WTC11 (cell line): ENCODE data around the gene EP300. TPM values are rescaled to one million over a fixed set of nuclear protein-coding genes. Genes with fewer than 3 reads are reported as not detected.

Source experiments
- ATAC-seq: fragments of 200-7000 bp; cut with Tn5 transposase; 2 replicates; pipeline ENCODE4 v1.10.0; 2021; ENCODE audit warnings: mild to moderate bottlenecking, moderate library complexity
- CTCF ChIA-PET: fragments of 300-600 bp; sonication (Branson Sonifier 250); formaldehyde crosslinking; loops from one replicate; lab custom pipeline; 2021; ENCODE audit warnings: antibody characterized with exemption; lab: Charles Lee
- POLR2A ChIA-PET: fragments of 350-600 bp; sonication (Branson Sonifier 250); formaldehyde crosslinking; loops from one replicate; lab custom pipeline; 2021; ENCODE audit warnings: antibody characterized with exemption; lab: Charles Lee
- DNase-seq: peaks from one replicate; pipeline ENCODE4 v3.0.0; 2021; ENCODE audit warnings: low spot score
- H3K27ac Mint-ChIP-seq: 2 replicates; pipeline ENCODE4 v1.8.0; 2021; ENCODE audit warnings: mixed read lengths
- H3K27me3 Mint-ChIP-seq: 2 replicates; pipeline ENCODE4 v1.8.0; 2021; ENCODE audit warnings: low read depth, mild to moderate bottlenecking, moderate library complexity, mixed read lengths
- H3K36me3 Mint-ChIP-seq: 2 replicates; pipeline ENCODE4 v1.8.0; 2021; ENCODE audit warnings: mixed read lengths
- H3K4me1 Mint-ChIP-seq: 2 replicates; pipeline ENCODE4 v1.8.0; 2022; ENCODE audit warnings: mixed read lengths
- H3K4me3 Mint-ChIP-seq: 2 replicates; pipeline ENCODE4 v1.8.0; 2021; ENCODE audit warnings: mild to moderate bottlenecking, moderate library complexity, mixed read lengths
- H3K9me3 Mint-ChIP-seq: 2 replicates; pipeline ENCODE4 v1.8.0; 2021; ENCODE audit warnings: mixed read lengths
- FOXJ3 ChIP-seq: sonication (generic); formaldehyde crosslinking; IDR thresholded peaks from 2 replicates; pipeline ENCODE4 v1.9.0; 2021; ENCODE audit warnings: missing genetic modification reagents, mild to moderate bottlenecking, borderline replicate concordance
- GABPB1 ChIP-seq: sonication (generic); formaldehyde crosslinking; IDR thresholded peaks from 2 replicates; pipeline ENCODE4 v1.8.1; 2023; ENCODE audit warnings: mild to moderate bottlenecking, missing genetic modification reagents
- JAZF1 ChIP-seq: fragments of 250-450 bp; sonication (Bioruptor Pico); IDR thresholded peaks from 2 replicates; pipeline ENCODE4 v1.9.0; 2021; ENCODE audit warnings: moderate library complexity, mild to moderate bottlenecking, inconsistent platforms
- NR3C1 ChIP-seq: sonication (generic); formaldehyde crosslinking; conservative IDR thresholded peaks from 2 replicates; pipeline ENCODE4 v1.8.1; 2023; ENCODE audit warnings: low read depth, mild to moderate bottlenecking, missing genetic modification reagents
- PRRX2 ChIP-seq: fragments of 250-450 bp; sonication (Bioruptor Pico); IDR thresholded peaks from 2 replicates; pipeline ENCODE4 v1.8.0; 2021; ENCODE audit warnings: mild to moderate bottlenecking
- SP1 ChIP-seq: sonication (generic); formaldehyde crosslinking; conservative IDR thresholded peaks from 2 replicates; pipeline ENCODE4 v1.8.1; 2022; ENCODE audit warnings: missing genetic modification reagents
- ZBTB21 ChIP-seq: sonication (generic); formaldehyde crosslinking; IDR thresholded peaks from 2 replicates; pipeline ENCODE4 v1.8.1; 2023; ENCODE audit warnings: mild to moderate bottlenecking, missing genetic modification reagents, borderline replicate concordance
- ZNF219 ChIP-seq: sonication (generic); formaldehyde crosslinking; IDR thresholded peaks from 2 replicates; pipeline ENCODE4 v1.8.0; 2023; ENCODE audit warnings: missing genetic modification reagents, mild to moderate bottlenecking, borderline replicate concordance
- ZNF232 ChIP-seq: sonication (generic); formaldehyde crosslinking; IDR thresholded peaks from 2 replicates; pipeline ENCODE4 v1.8.0; 2022; ENCODE audit warnings: mild to moderate bottlenecking, missing genetic modification reagents
- ZNF396 ChIP-seq: fragments of 250-450 bp; sonication (Bioruptor Pico); IDR thresholded peaks from 2 replicates; pipeline ENCODE4 v1.8.0; 2021; ENCODE audit warnings: mild to moderate bottlenecking, moderate library complexity, borderline replicate concordance
- total RNA-seq: library from RNA; stranded (reverse); gene quantifications from 3 replicates; pipeline ENCODE4 v1.2.3, GENCODE V29; 2021
- TF ChIP-seq, protein P1 (sequence below): sonication (generic); formaldehyde crosslinking; conservative IDR thresholded peaks from 2 replicates; pipeline ENCODE4 v1.8.1; 2023; ENCODE audit warnings: mild to moderate bottlenecking, low read depth, missing genetic modification reagents, moderate library complexity
- TF ChIP-seq, protein P2 (sequence below): sonication (generic); formaldehyde crosslinking; IDR thresholded peaks from 2 replicates; pipeline ENCODE4 v1.8.0; 2022; ENCODE audit warnings: missing genetic modification reagents
- TF ChIP-seq, protein P3 (sequence below): sonication (generic); formaldehyde crosslinking; IDR thresholded peaks from 2 replicates; pipeline ENCODE4 v1.8.0; 2022; ENCODE audit warnings: mild to moderate bottlenecking, missing genetic modification reagents
- TF ChIP-seq, protein P4 (sequence below): fragments of 250-450 bp; sonication (Bioruptor Pico); IDR thresholded peaks from 2 replicates; pipeline ENCODE4 v1.9.0; 2021; ENCODE audit warnings: mild to moderate bottlenecking

The EP300 gene
- total RNA-seq, 1 experiment from 2014 or later, result 97.1 TPM

DNA sequence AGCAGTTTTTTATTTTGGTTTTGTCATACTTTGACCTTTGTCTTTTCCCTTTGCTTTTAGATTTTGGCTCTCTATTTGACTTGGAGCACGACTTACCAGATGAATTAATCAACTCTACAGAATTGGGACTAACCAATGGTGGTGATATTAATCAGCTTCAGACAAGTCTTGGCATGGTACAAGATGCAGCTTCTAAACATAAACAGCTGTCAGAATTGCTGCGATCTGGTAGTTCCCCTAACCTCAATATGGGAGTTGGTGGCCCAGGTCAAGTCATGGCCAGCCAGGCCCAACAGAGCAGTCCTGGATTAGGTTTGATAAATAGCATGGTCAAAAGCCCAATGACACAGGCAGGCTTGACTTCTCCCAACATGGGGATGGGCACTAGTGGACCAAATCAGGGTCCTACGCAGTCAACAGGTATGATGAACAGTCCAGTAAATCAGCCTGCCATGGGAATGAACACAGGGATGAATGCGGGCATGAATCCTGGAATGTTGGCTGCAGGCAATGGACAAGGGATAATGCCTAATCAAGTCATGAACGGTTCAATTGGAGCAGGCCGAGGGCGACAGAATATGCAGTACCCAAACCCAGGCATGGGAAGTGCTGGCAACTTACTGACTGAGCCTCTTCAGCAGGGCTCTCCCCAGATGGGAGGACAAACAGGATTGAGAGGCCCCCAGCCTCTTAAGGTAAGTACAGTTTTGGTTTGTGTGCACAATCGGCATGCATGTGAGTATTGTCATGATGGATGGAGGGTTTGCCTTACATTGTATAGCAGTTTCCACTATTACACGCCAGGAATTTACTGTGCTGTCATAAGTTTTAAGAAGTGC is 25.0 kb downstream of the EP300 start:
- DNase-seq (no peak), ATAC-seq (no peak)
- Mint-ChIP-seq H3K36me3 (peaks cover 54% of the 10 kb centered on the region), H3K9me3 (peaks cover 4% of the 10 kb centered on the region), H3K27ac (no peak overlapping the region), H3K27me3 (no peaks in the 10 kb centered on the region), H3K4me1 (peaks cover 7% of the 10 kb centered on the region; the same call in 1 of the 2 replicates), H3K4me3 (no peak overlapping the region)
- no peak for TF ChIP-seq SP1 (CRISPR knock-in tag)
- TF ChIP-seq FOXJ3 (CRISPR knock-in tag), result no peak
- TF ChIP-seq ZNF232 (CRISPR knock-in tag), result no peak
- TF ChIP-seq, protein P1, sequence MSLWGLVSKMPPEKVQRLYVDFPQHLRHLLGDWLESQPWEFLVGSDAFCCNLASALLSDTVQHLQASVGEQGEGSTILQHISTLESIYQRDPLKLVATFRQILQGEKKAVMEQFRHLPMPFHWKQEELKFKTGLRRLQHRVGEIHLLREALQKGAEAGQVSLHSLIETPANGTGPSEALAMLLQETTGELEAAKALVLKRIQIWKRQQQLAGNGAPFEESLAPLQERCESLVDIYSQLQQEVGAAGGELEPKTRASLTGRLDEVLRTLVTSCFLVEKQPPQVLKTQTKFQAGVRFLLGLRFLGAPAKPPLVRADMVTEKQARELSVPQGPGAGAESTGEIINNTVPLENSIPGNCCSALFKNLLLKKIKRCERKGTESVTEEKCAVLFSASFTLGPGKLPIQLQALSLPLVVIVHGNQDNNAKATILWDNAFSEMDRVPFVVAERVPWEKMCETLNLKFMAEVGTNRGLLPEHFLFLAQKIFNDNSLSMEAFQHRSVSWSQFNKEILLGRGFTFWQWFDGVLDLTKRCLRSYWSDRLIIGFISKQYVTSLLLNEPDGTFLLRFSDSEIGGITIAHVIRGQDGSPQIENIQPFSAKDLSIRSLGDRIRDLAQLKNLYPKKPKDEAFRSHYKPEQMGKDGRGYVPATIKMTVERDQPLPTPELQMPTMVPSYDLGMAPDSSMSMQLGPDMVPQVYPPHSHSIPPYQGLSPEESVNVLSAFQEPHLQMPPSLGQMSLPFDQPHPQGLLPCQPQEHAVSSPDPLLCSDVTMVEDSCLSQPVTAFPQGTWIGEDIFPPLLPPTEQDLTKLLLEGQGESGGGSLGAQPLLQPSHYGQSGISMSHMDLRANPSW (CRISPR knock-in tag), result no peak
- no peak for TF ChIP-seq NR3C1
- TF ChIP-seq ZNF396 (CRISPR knock-in tag), result no peak
- no peak for TF ChIP-seq GABPB1
- TF ChIP-seq JAZF1 (CRISPR knock-in tag), result no peak
- TF ChIP-seq PRRX2 (CRISPR knock-in tag), result no peak
- TF ChIP-seq, protein P2, sequence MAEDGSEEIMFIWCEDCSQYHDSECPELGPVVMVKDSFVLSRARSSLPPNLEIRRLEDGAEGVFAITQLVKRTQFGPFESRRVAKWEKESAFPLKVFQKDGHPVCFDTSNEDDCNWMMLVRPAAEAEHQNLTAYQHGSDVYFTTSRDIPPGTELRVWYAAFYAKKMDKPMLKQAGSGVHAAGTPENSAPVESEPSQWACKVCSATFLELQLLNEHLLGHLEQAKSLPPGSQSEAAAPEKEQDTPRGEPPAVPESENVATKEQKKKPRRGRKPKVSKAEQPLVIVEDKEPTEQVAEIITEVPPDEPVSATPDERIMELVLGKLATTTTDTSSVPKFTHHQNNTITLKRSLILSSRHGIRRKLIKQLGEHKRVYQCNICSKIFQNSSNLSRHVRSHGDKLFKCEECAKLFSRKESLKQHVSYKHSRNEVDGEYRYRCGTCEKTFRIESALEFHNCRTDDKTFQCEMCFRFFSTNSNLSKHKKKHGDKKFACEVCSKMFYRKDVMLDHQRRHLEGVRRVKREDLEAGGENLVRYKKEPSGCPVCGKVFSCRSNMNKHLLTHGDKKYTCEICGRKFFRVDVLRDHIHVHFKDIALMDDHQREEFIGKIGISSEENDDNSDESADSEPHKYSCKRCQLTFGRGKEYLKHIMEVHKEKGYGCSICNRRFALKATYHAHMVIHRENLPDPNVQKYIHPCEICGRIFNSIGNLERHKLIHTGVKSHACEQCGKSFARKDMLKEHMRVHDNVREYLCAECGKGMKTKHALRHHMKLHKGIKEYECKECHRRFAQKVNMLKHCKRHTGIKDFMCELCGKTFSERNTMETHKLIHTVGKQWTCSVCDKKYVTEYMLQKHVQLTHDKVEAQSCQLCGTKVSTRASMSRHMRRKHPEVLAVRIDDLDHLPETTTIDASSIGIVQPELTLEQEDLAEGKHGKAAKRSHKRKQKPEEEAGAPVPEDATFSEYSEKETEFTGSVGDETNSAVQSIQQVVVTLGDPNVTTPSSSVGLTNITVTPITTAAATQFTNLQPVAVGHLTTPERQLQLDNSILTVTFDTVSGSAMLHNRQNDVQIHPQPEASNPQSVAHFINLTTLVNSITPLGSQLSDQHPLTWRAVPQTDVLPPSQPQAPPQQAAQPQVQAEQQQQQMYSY, result no peak
- TF ChIP-seq ZNF219 (CRISPR knock-in tag), result no peak
- POLR2A ChIA-PET, result no interaction called here
- CTCF ChIA-PET, result no interaction called here

DNA sequence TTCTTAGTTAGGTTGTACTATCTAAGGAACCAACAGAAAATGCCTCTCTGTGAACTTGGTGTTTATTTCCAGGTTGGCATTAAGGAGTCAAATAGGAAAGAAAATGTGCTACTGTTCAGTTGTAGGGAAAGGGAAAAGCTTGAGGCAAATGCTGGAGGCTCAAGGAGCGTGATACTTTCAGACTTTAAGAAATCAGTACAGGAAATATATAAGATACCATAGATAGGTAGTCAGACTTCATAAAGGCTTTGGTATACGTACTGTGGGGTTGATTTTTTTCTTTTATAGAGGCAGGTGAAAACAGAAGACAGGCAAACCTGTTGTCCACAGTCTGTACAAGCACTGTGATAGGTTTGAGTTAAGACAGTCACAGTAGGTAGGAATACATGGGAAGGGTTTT is 30.8 kb downstream of the EP300 start:
- Mint-ChIP-seq H3K27me3 (no peaks in the 10 kb centered on the region), H3K4me1 (peaks cover 7% of the 10 kb centered on the region; the same call in 1 of the 2 replicates), H3K36me3 (peaks cover 57% of the 10 kb centered on the region), H3K4me3 (no peak overlapping the region), H3K27ac (no peak overlapping the region), H3K9me3 (no peaks in the 10 kb centered on the region)
- ChIA-PET CTCF (interaction anchor here (1.3 kb wide), 1 partner anchor 200 kb away, joined by 4 read pairs; no protein-coding TSS in a partner anchor), POLR2A (no interaction called here)
- no peak for DNase-seq
- no peak for ATAC-seq
- TF ChIP-seq GABPB1, result no peak
- TF ChIP-seq ZBTB21, result no peak
- TF ChIP-seq, protein P3, sequence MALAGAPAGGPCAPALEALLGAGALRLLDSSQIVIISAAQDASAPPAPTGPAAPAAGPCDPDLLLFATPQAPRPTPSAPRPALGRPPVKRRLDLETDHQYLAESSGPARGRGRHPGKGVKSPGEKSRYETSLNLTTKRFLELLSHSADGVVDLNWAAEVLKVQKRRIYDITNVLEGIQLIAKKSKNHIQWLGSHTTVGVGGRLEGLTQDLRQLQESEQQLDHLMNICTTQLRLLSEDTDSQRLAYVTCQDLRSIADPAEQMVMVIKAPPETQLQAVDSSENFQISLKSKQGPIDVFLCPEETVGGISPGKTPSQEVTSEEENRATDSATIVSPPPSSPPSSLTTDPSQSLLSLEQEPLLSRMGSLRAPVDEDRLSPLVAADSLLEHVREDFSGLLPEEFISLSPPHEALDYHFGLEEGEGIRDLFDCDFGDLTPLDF (CRISPR knock-in tag), result no peak
- TF ChIP-seq, protein P4, sequence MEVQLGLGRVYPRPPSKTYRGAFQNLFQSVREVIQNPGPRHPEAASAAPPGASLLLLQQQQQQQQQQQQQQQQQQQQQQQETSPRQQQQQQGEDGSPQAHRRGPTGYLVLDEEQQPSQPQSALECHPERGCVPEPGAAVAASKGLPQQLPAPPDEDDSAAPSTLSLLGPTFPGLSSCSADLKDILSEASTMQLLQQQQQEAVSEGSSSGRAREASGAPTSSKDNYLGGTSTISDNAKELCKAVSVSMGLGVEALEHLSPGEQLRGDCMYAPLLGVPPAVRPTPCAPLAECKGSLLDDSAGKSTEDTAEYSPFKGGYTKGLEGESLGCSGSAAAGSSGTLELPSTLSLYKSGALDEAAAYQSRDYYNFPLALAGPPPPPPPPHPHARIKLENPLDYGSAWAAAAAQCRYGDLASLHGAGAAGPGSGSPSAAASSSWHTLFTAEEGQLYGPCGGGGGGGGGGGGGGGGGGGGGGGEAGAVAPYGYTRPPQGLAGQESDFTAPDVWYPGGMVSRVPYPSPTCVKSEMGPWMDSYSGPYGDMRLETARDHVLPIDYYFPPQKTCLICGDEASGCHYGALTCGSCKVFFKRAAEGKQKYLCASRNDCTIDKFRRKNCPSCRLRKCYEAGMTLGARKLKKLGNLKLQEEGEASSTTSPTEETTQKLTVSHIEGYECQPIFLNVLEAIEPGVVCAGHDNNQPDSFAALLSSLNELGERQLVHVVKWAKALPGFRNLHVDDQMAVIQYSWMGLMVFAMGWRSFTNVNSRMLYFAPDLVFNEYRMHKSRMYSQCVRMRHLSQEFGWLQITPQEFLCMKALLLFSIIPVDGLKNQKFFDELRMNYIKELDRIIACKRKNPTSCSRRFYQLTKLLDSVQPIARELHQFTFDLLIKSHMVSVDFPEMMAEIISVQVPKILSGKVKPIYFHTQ (CRISPR knock-in tag), result no peak
